ENCODE measurements around the gene TRIM45. TPM values are rescaled to one million over a fixed set of nuclear protein-coding genes. Genes with fewer than 3 reads are reported as not detected.

TRIM45 gene
- total and polyA plus RNA-seq, 2 donors (not counting 1 experiment from before 2014, with no cell fraction given), result 0.64 to 2.5 TPM

DNA sequence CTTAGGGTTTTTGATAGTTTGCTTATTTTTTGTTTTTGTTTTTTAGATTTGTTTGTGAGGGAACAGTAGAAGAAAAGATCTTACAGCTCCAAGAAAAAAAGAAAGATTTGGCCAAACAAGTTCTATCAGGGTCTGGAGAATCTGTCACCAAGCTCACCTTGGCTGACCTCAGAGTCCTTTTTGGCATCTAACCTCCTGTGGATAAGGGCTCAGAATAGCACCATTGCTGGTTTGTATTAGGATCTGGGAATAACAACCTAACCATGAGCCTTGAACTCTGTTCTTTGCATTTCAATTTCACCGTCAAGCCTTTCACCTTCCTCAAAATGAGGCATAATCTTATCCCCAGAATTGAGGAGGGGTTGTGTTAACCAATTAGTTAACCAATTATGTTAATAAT lies 20.2 kb downstream of the TRIM45 start:
- H3K27ac ChIP-seq (ENCODE audit: low read length in 2 of 2), result no peak overlapping the region
- Mint-ChIP-seq H3K4me1 (no peaks in the 10 kb centered on the region), H3K4me3 (no peak overlapping the region), H3K9me3 (ENCODE audit: insufficient read depth) (no peaks in the 10 kb centered on the region), H3K27ac (no peak overlapping the region), H3K27me3 (no peaks in the 10 kb centered on the region)
- TF ChIP-seq EZH2 (IDR thresholded peaks at IDR 0.05; ENCODE audit: borderline replicate concordance, insufficient read depth, low read depth, low read length, poor library complexity, severe bottlenecking), result no peak
- TF ChIP-seq, protein P1, sequence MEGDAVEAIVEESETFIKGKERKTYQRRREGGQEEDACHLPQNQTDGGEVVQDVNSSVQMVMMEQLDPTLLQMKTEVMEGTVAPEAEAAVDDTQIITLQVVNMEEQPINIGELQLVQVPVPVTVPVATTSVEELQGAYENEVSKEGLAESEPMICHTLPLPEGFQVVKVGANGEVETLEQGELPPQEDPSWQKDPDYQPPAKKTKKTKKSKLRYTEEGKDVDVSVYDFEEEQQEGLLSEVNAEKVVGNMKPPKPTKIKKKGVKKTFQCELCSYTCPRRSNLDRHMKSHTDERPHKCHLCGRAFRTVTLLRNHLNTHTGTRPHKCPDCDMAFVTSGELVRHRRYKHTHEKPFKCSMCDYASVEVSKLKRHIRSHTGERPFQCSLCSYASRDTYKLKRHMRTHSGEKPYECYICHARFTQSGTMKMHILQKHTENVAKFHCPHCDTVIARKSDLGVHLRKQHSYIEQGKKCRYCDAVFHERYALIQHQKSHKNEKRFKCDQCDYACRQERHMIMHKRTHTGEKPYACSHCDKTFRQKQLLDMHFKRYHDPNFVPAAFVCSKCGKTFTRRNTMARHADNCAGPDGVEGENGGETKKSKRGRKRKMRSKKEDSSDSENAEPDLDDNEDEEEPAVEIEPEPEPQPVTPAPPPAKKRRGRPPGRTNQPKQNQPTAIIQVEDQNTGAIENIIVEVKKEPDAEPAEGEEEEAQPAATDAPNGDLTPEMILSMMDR (IDR thresholded peaks at IDR 0.05), result no peak
- no peaks in the 10 kb centered on the region for H3K9me3 ChIP-seq (ENCODE audit: control extremely low read depth in 1 of 3, control insufficient read depth in 2 of 3, insufficient read depth in 1 of 3, low read length in 2 of 3)
- intact Hi-C loops (cut with micrococcal nuclease), result no loop called here
- H4K20me1 ChIP-seq (ENCODE audit: control insufficient read depth, insufficient read depth, low read length, poor library complexity, severe bottlenecking), result no peaks in the 10 kb centered on the region
- H3K4me1 ChIP-seq (ENCODE audit: control insufficient read depth in 2 of 2, insufficient read depth in 2 of 2, low read length in 2 of 2), result no peaks in the 10 kb centered on the region
- H3K4me3 ChIP-seq (ENCODE audit: control extremely low read depth in 1 of 5, extremely low read depth in 1 of 5, insufficient read depth in 1 of 5, low read depth in 2 of 5, low read length in 4 of 5), result no peak overlapping the region
- no peak overlapping the region for H3K4me2 ChIP-seq (replicated peaks; ENCODE audit: low read depth, low read length, poor library complexity, severe bottlenecking)
- no peak overlapping the region for H3K9ac ChIP-seq (ENCODE audit: low read length)
- ChIA-PET CTCF (interaction anchor here (2.5 kb wide), 1 partner anchor 27 kb away, joined by 7 read pairs; no protein-coding TSS in a partner anchor), POLR2A (no interaction called here)
- H3K27me3 ChIP-seq (replicated peaks in 1 of 4; ENCODE audit: control extremely low read depth in 1 of 4, control insufficient read depth in 3 of 4, insufficient read depth in 4 of 4, low read length in 3 of 4), result no peaks in the 10 kb centered on the region
- DNase-seq (no peak), ATAC-seq (ENCODE audit: low read depth) (no peak)
- H3K79me2 ChIP-seq (ENCODE audit: control insufficient read depth, insufficient read depth, low read length), result no peaks in the 10 kb centered on the region
- WGBS (ENCODE audit: insufficient coverage), result no CpG with 5 or more reads among the region's 1 CpG
- peaks cover 0 to 43% of the 10 kb centered on the region in 2 experiments for H3K36me3 ChIP-seq (replicated peaks in 1 of 2; ENCODE audit: control extremely low read depth in 1 of 2, control insufficient read depth in 1 of 2, extremely low read depth in 1 of 2, insufficient read depth in 2 of 2, low read length in 1 of 2)
- H2AFZ ChIP-seq (ENCODE audit: insufficient read depth, low read depth, low read length, poor library complexity, severe bottlenecking), result no peak overlapping the region

DNA sequence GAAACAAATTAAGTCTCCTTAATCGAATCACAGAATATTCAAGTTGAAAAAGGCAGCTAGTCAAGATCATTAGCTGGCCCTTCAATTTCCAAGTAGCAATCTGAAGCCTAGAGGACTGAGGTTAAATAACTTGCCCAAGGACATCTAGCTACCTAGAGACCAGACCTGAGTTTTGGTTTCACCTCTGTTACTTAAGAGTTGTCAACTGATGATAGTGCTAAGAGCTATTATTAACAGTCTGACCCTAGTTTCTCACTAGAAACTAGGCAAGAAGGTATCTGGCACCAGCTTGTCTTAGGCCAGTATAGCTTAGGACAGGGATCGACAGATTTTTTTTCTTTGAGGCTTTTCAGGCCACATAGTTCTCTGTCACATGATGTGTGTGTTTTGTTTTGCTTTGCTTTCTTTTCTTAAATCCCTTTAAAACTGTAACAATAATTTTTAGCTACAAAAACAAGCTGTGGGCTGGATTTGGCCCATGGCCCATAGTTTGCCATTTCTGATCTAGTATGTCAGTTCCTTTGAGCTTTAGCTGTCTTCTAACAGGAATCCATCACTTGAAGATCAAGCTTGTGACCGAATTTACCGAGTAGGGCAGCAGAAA lies 23.2 kb downstream of the TRIM45 start:
- H3K27ac Mint-ChIP-seq, result no peak overlapping the region
- Histone ChIP-seq H3K4me1 (ENCODE audit: control insufficient read depth in 2 of 2, insufficient read depth in 2 of 2, low read length in 2 of 2) (peaks cover 0 to 2% of the 10 kb centered on the region in 2 donors), H4K20me1 (ENCODE audit: control insufficient read depth, insufficient read depth, low read length, poor library complexity, severe bottlenecking) (no peaks in the 10 kb centered on the region), H3K79me2 (ENCODE audit: control insufficient read depth, insufficient read depth, low read length) (no peaks in the 10 kb centered on the region), H3K36me3 (replicated peaks in 1 of 2; ENCODE audit: control extremely low read depth in 1 of 2, control insufficient read depth in 1 of 2, extremely low read depth in 1 of 2, insufficient read depth in 2 of 2, low read length in 1 of 2) (peaks cover 2 to 56% of the 10 kb centered on the region in 2 experiments), H3K4me3 (ENCODE audit: control extremely low read depth in 1 of 5, extremely low read depth in 1 of 5, insufficient read depth in 1 of 5, low read depth in 2 of 5, low read length in 4 of 5) (no peak overlapping the region), H3K27me3 (replicated peaks in 1 of 4; ENCODE audit: control extremely low read depth in 1 of 4, control insufficient read depth in 3 of 4, insufficient read depth in 4 of 4, low read length in 3 of 4) (no peaks in the 10 kb centered on the region), H2AFZ (ENCODE audit: insufficient read depth, low read depth, low read length, poor library complexity, severe bottlenecking) (no peak overlapping the region), H3K9me3 (ENCODE audit: control extremely low read depth in 1 of 3, control insufficient read depth in 2 of 3, insufficient read depth in 1 of 3, low read length in 2 of 3) (no peaks in the 10 kb centered on the region), H3K9ac (ENCODE audit: low read length) (no peak overlapping the region), H3K4me2 (replicated peaks; ENCODE audit: low read depth, low read length, poor library complexity, severe bottlenecking) (no peak overlapping the region), H3K27ac (ENCODE audit: low read length in 2 of 2) (no peak overlapping the region)
- no peaks in the 10 kb centered on the region for H3K9me3 Mint-ChIP-seq (ENCODE audit: insufficient read depth)
- H3K27me3 Mint-ChIP-seq, result no peaks in the 10 kb centered on the region
- CTCF ChIA-PET, result no interaction called here
- intact Hi-C loops (cut with micrococcal nuclease), result no loop called here
- peaks cover 3% of the 10 kb centered on the region for H3K4me1 Mint-ChIP-seq
- ATAC-seq (ENCODE audit: low read depth), result no peak
- H3K4me3 Mint-ChIP-seq, result no peak overlapping the region
- POLR2A ChIA-PET, result no interaction called here
- no peak for DNase-seq
- TF ChIP-seq, protein P1 (IDR thresholded peaks at IDR 0.05), result no peak
- TF ChIP-seq EZH2 (IDR thresholded peaks at IDR 0.05; ENCODE audit: borderline replicate concordance, insufficient read depth, low read depth, low read length, poor library complexity, severe bottlenecking), result no peak
- WGBS (ENCODE audit: insufficient coverage), result 100% methylated on average over 2 of the region's 4 CpGs
